GM18520 (cell line): ENCODE results near the gene PCDH1.
"Not testable (repeated sequence)": the region's sequence is repeated elsewhere in the genome, so short reads cannot be mapped to it uniquely, and the experiment has no call there.

Experiments
- ATAC-seq: cut with Tn5 transposase; IDR thresholded peaks from one replicate; pipeline ENCODE4 v1.9.1; 2021; ENCODE audit not compliant: unreplicated experiment

Gene PCDH1

GRCh38 chr5:141839015-141839513 is 39.1 kb downstream of the PCDH1 start:
- no peak for ATAC-seq

DNA sequence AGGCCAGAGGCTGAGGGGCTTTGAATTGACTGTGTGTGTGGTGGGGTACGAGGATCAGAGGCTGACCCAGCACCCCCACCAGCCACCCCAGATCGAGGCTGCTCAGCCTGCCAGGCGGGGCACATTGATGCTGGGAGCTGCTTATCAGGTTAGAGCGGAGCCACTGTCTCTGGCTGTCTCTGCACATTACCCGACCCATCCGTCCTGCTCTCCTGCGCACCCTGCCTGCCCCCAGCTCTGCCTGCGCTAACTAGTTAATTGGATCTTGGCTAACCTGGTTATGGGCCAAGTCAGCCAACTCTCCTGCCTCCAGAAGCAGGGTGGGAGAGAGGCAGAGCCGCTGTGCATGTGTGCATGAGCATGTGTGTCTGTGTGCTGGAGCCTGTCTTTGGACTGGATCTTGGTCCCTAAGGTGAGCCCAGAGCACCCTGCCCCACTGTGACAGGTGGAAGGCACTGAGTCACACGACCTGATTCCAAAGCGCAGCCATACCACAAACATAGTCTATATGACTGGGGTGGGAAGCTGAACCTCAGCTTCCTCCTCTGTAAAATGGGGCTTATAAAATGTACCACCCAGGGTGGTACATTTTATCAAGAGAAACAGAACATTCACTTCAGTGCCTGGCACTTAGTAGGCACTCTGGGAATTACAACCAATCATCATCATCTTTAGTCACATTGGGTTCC is 39.7 kb downstream of the PCDH1 start:
- ATAC-seq = no peak

DNA sequence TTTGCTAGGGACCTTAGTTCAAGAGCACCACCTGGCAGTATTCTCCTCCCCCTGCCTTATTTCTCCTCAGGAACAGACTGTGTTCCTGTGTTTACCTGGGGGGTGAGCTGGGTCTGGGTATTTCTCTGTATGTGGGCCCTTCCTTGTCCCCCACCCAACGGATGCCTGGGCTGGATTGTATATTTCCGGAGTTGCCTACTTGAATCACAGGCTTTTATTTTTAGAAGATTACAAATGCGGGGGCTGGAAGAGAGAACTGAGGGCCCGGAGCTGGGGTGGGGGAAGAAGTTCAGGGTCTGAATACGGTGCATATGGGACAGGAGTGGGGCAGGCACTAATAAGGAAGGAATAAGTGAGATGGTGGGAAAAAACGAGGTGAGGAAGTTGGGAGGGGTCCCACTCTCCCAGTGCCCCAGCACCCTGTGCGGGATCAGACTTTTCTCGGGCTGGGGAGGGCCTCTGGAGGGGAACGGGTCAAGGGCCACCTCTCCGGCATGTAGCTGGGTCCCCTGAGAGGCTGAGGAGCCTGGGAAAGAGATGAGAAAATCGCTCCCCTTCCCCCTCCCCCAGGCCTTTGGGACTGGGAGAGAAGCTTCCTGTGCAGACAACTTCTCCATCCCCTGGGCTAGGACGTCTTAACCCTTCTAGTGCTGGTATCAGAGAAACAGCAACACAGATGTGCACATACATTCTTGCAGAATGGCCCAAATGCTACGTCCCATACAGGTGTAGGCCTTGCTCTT is 42.1 kb downstream of the PCDH1 start:
- ATAC-seq = no peak

DNA sequence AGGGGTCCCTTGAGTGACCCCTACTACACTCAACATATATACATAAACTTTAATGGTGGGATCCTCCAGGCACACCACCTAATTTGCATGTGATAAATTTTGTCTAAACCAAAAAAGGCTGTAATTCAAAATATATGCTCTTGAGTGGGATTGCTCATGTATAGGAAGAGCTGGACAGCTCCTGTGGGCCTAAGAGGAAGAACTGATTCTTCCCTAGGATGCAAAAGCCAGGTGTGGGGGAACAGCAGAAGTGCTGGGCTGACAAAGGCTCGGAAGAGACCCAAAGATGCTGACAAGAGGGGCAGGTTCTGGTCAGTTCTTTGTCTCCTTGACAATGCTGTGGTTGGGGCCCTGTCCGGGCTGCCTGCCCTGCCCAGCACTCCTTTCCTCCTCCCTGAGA is 43.9 kb downstream of the PCDH1 start:
- ATAC-seq = no peak

DNA sequence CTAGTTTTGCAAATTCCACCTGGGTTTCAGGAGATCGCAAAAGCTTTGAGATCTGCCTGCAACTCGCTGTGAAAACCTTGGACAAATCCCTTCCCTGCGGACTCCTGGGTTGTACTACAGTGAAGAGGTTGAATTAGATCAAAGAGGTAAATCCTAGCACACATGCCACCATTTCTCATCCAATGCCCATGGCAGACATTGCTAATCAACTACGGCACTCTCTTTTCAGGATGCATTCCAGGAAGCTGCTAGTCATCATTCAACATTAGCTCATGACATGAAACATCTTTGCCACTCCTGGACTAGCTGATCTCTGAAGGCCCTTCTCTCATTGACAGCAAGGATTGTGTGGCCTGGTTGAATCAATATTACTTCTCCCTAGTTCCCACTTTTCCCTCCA is 46.1 kb downstream of the PCDH1 start:
- no peak for ATAC-seq

DNA sequence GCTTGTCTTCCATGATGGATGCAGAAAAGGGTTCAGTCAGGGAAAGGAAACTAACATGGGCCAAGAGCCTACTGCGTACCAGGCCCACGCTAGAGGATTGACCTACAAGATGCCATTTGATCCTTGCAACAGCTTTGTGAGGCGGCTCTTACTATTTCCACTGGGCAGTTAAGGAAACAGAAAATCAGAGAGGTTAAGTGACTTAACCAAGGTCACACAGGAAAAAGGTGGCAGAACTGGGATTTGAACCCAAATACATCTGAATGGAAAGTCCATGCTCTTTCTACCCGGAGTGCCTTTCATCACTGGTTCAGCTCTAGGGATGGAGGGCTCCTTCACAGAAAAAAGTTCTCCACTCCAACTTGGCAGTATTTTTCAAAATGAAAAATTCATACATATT is 50.0 kb downstream of the PCDH1 start:
- no peak for ATAC-seq

DNA sequence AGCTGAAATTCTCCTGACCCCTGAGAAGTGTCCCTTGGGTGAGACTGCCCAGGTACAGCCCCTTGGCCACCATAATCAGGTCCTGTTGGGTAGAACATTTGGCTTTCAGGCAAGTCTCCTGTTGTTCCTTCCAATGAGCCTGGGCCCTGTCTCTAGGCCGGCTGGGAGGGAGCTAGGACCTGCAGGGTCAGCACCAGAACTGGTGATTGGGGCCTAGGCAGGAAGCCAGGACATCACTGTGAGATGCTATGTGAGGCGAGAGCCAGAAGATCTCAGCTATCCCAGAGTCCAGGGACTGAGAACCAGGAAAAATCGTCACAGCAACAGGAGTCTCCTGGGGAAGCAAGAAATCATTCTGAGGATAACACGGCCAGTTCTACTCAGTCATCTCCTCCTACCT is 51.5 kb downstream of the PCDH1 start:
- no peak for ATAC-seq

DNA sequence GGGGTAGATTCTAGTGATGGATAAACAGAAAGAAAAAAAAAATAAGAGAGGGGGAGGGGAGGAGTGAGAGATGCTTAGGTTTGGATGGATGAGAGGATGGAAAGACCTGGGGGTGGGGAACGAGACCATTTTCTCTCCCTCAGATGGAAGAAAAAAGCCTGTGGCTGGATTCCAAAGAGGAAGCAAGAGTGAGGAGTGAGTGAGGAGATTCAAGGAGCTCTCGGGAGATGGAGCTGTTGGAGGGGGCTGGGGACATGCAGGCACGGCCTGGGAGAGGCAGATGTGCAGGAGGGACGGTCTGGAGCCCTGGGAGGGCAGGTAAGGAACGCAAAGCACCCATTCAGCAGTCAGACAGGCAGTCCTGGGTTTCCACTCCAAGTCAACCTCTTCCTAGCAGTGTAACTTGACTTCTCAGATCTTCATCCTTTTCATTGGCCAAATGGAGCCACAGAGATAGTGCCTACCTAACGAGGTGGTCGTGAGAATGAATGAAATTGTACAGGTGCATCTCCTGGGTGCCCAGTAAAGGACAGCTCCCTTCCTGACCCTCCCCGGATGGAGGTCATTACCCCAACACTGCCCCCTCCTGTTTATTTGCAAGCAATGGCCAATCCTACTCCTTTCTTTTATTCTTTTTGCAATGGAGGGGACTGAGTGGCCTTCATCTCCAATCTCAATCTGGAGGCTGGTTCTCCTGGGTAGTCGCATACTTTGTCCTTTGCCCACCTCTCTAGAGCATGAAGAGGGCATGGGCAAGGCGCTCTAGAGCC is 52.2 kb downstream of the PCDH1 start:
- ATAC-seq = no peak

DNA sequence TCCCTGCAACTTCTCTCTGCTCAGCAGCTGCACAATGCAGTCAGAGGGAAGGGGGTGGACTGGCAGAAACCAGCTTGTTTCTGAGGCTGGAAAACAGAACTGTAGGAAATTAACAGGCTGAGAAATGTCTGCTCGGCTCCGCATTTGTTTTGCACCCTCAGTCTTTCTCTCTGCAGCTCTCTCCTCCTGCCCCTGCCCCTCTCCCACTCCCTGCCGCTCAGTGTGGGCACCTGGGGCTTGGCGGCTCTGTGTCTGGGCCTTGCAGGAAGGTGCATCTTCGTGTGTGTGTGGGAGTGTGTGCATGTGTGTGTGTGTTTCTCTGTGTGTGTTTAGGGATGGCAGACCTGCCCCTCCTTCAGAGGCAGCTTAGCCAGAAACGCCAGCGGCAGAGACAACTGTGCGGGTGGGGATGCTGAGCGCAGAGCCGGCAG is 53.0 kb downstream of the PCDH1 start:
- no peak for ATAC-seq

GRCh38 chr5:141824717-141825116 is 53.5 kb downstream of the PCDH1 start:
- no peak for ATAC-seq

DNA sequence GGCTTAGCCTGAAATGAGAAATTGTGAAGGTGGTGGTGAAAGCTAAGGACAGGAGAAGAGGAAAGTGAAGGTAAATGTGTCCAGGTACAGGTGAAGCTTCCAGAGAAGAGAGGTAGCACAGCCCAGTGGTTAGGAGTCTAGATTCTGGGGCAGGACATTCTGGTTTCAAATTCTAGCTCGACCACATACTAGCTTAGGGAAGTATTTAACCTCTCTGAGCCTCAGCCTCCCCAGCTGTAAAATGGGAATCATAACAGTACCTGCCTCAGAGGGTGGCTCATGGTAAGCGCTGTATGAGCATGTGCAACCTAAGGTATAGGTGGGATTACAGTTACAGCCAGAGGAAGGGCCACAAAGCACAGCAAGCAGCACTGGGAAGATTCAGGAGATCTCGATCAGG is 55.2 kb downstream of the PCDH1 start:
- no peak for ATAC-seq

- no peak for ATAC-seq
These were observed 56.1 kb downstream of the PCDH1 start for GRCh38 chr5:141822144-141822543.

GRCh38 chr5:141821430-141821925 is 56.7 kb downstream of the PCDH1 start:
- ATAC-seq = no peak

DNA sequence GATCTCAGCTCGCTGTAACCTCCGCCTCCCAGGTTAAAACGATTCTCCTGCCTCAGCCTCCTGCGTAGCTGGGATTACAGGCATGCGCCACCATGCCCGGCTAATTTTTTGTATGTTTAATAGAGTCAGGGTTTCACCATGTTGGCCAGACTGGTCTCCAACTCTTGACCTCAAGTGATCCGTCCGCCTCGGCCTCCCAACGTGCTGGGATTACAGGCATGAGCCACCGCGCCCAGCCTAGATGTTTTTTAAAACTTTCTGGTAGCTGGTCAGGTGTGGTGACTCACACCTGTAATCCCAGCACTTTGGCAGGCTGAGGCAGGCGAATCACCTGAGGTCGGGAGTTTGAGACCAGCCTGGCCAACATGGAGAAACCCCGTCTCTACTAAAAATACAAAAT is 57.5 kb downstream of the PCDH1 start:
- not testable (repeated sequence) for ATAC-seq

GRCh38 chr5:141817631-141818030 is 60.6 kb downstream of the PCDH1 start:
- ATAC-seq = no peak

DNA sequence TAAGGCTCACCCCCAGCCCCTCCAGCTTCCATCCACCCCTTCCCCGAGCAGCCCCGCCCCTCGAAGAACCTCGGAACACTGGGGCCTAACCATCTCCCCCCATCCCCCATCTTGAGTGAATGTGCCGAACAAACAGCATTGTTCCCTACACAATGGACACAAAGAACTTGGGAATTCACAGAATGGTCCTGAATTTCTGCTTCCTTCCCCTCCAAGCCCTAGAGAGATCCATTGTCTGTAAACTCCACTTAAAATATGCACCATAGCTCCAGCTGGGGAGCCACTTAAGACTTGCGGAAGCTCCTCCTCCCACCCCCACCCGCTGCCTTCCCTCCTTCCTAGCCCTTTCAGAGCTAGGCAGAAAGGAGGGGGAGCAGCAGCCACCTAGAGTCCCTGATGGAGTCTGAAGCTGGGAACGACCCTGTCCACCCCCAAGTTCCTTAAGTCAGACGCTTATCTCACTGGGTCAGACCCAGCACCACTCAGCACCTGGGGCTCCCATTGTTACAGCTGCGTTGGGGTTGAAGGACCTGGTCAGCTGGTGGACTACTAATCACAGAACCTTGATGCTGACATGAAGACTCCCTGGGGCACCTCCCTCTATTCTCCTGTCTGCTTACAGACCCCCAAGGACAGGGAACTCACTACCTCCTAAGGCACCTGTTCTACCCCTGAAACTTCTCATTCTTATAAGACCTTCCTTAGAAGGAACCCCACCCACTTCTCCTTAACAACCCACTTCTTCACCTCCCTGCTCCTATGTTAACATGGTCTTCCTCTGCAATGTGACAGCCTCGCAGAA is 61.4 kb downstream of the PCDH1 start:
- no peak for ATAC-seq

- ATAC-seq = no peak
These were observed 62.4 kb downstream of the PCDH1 start for GRCh38 chr5:141815796-141816180.

- no peak for ATAC-seq
These were observed 63.0 kb downstream of the PCDH1 start for GRCh38 chr5:141815051-141815795.

DNA sequence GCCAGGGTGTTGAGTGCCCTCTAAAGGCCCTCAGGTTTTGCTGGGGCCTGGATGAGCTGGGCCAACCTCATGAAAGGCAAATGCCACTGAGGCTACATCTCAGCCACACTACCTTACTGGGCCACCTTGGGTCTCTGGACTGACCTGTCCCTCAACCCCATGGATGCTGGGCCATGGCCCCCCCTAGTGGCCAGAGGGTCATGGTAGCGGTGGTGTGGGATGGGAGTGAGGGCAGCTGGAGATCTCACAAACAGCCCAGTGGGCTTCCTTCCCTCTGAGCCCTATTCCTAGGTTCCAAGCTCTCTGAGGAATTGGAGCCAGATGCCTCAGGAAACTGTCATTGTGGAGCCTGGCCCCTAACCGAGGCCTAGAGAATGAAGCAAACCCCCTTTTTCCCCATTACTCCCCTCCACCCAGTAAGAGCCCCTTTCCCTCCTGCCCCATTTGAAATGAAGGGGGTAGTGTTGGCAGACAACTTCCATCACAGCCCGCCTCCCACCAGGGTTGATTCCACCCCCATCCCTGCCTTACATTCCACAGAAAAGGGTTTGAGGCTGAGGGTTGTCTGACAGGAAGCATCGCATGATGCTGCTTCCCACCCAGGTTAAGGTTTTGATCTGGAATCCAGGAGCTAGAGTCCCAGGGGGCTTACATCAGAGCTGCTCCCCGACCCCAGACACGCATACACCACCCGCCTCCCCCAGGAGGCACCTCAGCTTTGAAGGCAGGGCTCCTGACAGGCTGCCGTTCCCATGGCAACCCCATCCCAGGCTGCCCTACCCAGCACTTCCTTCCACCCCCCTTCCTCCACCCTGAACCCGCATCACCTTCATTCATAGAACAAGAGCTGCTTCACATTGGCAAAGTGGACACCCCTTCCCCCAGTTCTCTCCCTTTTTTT is 63.9 kb downstream of the PCDH1 start:
- no peak for ATAC-seq
